ENCODE results near the gene TAF1. TPM values are rescaled to one million over a fixed set of nuclear protein-coding genes. Genes with fewer than 3 reads are reported as not detected.
A peak's percentile ranks its signal among the peaks of the same experiment; 100 is the strongest.
"Not testable (repeated sequence)": the region's sequence is repeated elsewhere in the genome, so short reads cannot be mapped to it uniquely, and the experiment has no call there.

Gene TAF1
- total RNA-seq, 2 donors from 2014 or later: 43.1 to 44.9 TPM

DNA sequence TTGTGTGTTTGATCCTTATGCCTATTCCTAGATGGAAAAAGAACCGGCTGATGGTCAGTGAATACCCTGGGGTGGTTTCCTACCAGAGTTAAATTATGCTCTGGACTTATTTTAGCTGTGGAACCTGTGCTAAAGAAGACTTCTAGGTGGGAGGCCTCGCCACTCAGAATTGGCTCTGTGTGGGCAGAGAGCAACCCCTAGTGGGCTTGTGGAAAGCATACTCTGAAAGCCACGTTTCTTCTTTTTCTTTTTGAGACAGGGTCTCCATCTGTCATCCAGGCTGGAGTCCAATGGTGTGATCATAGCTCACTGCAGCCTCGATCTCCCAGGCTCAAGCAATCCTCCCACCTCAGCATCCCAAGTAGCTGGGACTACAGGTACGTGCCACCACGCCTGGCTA is 16.3 kb upstream of the TAF1 start:
- peaks cover 42% of the 10 kb centered on the region for H3K9me3 Mint-ChIP-seq
- not testable (repeated sequence) for H3K9ac ChIP-seq (ENCODE audit: extremely low read depth, low read length, poor library complexity, severe bottlenecking); H3K27ac Mint-ChIP-seq; H3K27ac ChIP-seq (ENCODE audit: low read depth, low read length); H3K36me3 Mint-ChIP-seq (ENCODE audit: low read depth); H3K27me3 Mint-ChIP-seq (ENCODE audit: insufficient read depth); H3K4me1 Mint-ChIP-seq; H3K36me3 ChIP-seq (ENCODE audit: control insufficient read depth, insufficient read depth, low read length); DNase-seq; H3K27me3 ChIP-seq (ENCODE audit: control insufficient read depth, insufficient read depth, low read length, poor library complexity, severe bottlenecking); H3K9me3 ChIP-seq (ENCODE audit: control insufficient read depth, low read length); H3K4me3 ChIP-seq (ENCODE audit: low read length); H3K4me3 Mint-ChIP-seq; H3K4me1 ChIP-seq (ENCODE audit: control insufficient read depth, insufficient read depth, low read length)
- TF ChIP-seq, protein P1, sequence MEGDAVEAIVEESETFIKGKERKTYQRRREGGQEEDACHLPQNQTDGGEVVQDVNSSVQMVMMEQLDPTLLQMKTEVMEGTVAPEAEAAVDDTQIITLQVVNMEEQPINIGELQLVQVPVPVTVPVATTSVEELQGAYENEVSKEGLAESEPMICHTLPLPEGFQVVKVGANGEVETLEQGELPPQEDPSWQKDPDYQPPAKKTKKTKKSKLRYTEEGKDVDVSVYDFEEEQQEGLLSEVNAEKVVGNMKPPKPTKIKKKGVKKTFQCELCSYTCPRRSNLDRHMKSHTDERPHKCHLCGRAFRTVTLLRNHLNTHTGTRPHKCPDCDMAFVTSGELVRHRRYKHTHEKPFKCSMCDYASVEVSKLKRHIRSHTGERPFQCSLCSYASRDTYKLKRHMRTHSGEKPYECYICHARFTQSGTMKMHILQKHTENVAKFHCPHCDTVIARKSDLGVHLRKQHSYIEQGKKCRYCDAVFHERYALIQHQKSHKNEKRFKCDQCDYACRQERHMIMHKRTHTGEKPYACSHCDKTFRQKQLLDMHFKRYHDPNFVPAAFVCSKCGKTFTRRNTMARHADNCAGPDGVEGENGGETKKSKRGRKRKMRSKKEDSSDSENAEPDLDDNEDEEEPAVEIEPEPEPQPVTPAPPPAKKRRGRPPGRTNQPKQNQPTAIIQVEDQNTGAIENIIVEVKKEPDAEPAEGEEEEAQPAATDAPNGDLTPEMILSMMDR (conservative IDR thresholded peaks at IDR 0.05): peak; percentile 20
- no CpG with 5 or more reads among the region's 6 CpGs for WGBS, 2 experiments (ENCODE audit: insufficient coverage in 1 of 2, insufficient read length in 1 of 2)

DNA sequence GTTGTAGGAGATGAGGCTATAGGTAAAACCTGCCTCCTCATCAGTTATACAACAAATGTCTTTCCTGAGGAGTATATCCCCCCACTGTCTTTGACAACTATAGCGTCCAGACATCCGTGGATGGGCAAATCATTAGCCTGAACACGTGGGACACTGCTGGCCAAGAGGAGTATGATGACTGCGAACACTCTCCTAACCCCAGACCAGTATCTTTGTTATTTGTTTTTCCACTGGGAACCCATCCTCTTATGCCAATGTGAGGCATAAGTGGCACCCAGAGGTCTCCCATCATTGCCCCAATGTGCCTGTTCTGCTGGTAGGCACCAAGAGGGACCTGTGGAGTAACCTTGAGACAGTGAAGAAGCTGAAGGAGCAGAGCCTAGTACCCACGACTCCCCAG is 13.7 kb upstream of the TAF1 start:
- H3K9me3 ChIP-seq (ENCODE audit: control insufficient read depth, low read length); H3K9ac ChIP-seq (ENCODE audit: extremely low read depth, low read length, poor library complexity, severe bottlenecking); H3K4me1 ChIP-seq (ENCODE audit: control insufficient read depth, insufficient read depth, low read length); H3K27me3 ChIP-seq (ENCODE audit: control insufficient read depth, insufficient read depth, low read length, poor library complexity, severe bottlenecking); H3K36me3 Mint-ChIP-seq (ENCODE audit: low read depth); DNase-seq; H3K4me3 ChIP-seq (ENCODE audit: low read length); H3K27ac Mint-ChIP-seq; H3K27ac ChIP-seq (ENCODE audit: low read depth, low read length); H3K4me3 Mint-ChIP-seq; H3K4me1 Mint-ChIP-seq; H3K27me3 Mint-ChIP-seq (ENCODE audit: insufficient read depth); H3K36me3 ChIP-seq (ENCODE audit: control insufficient read depth, insufficient read depth, low read length): not testable (repeated sequence)
- peaks cover 41% of the 10 kb centered on the region for H3K9me3 Mint-ChIP-seq
- WGBS, 2 experiments (ENCODE audit: insufficient coverage in 1 of 2, insufficient read length in 1 of 2): 89% methylated on average over 5 of the region's 5 CpGs; no CpG with 5 or more reads in 1 of the 2 experiments

DNA sequence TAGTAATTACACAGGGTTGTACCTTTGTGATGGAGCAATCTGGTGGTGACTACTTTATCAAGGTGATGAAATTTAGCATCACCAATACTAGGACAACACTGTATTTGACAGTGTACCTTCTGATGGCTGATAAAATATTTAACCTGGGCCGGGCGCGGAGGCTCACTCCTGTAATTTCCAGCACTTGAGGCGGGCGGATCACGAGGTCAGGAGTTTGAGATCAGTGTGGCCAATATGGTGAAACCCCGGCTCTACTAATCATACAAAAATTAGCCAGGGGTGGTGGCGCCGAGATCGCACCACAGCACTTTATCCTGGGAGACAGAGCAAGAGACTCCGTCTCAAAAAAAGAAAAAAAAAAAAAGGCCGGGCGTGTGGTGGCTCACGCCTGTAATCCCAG is 1.9 kb upstream of the TAF1 start:
- Mint-ChIP-seq H3K27me3 (ENCODE audit: insufficient read depth) (no peaks in the 10 kb centered on the region), H3K27ac (no peak overlapping the region), H3K9me3 (peaks cover 67% of the 10 kb centered on the region), H3K4me3 (no peak overlapping the region), H3K4me1 (peaks cover 2% of the 10 kb centered on the region), H3K36me3 (ENCODE audit: low read depth) (peaks cover 9% of the 10 kb centered on the region)
- WGBS, 2 experiments (ENCODE audit: insufficient coverage in 1 of 2, insufficient read length in 1 of 2): 80 to 97% methylated on average over 3 to 11 of the region's 14 CpGs
- Histone ChIP-seq H3K4me3 (ENCODE audit: low read length) (no peak overlapping the region), H3K4me1 (ENCODE audit: control insufficient read depth, insufficient read depth, low read length) (no peaks in the 10 kb centered on the region), H3K9ac (ENCODE audit: extremely low read depth, low read length, poor library complexity, severe bottlenecking) (no peak overlapping the region), H3K27me3 (ENCODE audit: control insufficient read depth, insufficient read depth, low read length, poor library complexity, severe bottlenecking) (no peaks in the 10 kb centered on the region), H3K9me3 (ENCODE audit: control insufficient read depth, low read length) (no peaks in the 10 kb centered on the region), H3K36me3 (ENCODE audit: control insufficient read depth, insufficient read depth, low read length) (peaks cover 9% of the 10 kb centered on the region), H3K27ac (ENCODE audit: low read depth, low read length) (no peak overlapping the region)
- TF ChIP-seq, protein P1 (conservative IDR thresholded peaks at IDR 0.05): no peak
- no peak for DNase-seq

DNA sequence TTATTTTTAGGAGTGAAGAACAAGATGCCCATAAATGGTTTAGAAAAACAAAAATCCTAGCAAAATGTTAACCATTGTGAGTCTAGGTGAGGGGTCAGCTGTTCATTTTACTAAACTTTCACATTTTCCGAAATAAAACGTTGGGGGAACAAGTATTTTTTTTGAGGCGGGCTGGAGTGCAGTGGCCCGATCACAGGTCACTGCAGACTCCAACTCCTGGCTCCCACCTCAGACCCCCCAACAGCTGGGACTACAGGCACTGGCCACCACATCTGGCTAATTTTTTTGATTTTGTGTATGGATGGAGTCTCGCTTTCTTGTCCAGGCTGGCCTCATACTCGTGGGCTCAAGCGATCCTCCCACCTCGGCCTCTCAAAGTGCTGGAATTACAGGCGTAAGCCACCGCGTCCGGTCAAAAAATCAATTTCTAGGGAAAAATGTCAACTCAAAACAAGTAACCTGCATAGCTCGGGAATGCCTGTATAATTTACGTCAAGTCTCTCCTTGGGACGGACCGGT is 742 bp upstream of the TAF1 start:
- TF ChIP-seq, protein P1 (conservative IDR thresholded peaks at IDR 0.05): no peak
- H3K4me3 ChIP-seq (ENCODE audit: low read length): peak overlapping the region; percentile 93

More for the DNA sequence above, 742 bp upstream of the TAF1 start:
- Mint-ChIP-seq H3K9me3 (peaks cover 63% of the 10 kb centered on the region), H3K4me3 (peak overlapping the region; percentile 87), H3K27me3 (ENCODE audit: insufficient read depth) (no peaks in the 10 kb centered on the region), H3K27ac (peak overlapping the region; percentile 95), H3K36me3 (ENCODE audit: low read depth) (peaks cover 14% of the 10 kb centered on the region), H3K4me1 (peaks cover 2% of the 10 kb centered on the region)
- Histone ChIP-seq H3K9me3 (ENCODE audit: control insufficient read depth, low read length) (no peaks in the 10 kb centered on the region), H3K27me3 (ENCODE audit: control insufficient read depth, insufficient read depth, low read length, poor library complexity, severe bottlenecking) (no peaks in the 10 kb centered on the region), H3K36me3 (ENCODE audit: control insufficient read depth, insufficient read depth, low read length) (peaks cover 14% of the 10 kb centered on the region), H3K9ac (ENCODE audit: extremely low read depth, low read length, poor library complexity, severe bottlenecking) (peak overlapping the region; percentile 86), H3K4me1 (ENCODE audit: control insufficient read depth, insufficient read depth, low read length) (no peaks in the 10 kb centered on the region), H3K27ac (ENCODE audit: low read depth, low read length) (peak overlapping the region; percentile 75)
- WGBS, 2 experiments (ENCODE audit: insufficient coverage in 1 of 2, insufficient read length in 1 of 2): 6 to 7% methylated on average over 11 to 16 of the region's 16 CpGs
- no peak for DNase-seq

Measured in endodermal cell (in vitro differentiated cells).